ENCODE measurements around the gene DNAJC1. TPM values are rescaled to one million over a fixed set of nuclear protein-coding genes. Genes with fewer than 3 reads are reported as not detected.

DNAJC1 gene
- total and polyA plus RNA-seq, 2 of the 8 experiments (the other 6 are each of a cell fraction or from before 2014, with no cell fraction given), result 6.8 to 14.8 TPM

DNA sequence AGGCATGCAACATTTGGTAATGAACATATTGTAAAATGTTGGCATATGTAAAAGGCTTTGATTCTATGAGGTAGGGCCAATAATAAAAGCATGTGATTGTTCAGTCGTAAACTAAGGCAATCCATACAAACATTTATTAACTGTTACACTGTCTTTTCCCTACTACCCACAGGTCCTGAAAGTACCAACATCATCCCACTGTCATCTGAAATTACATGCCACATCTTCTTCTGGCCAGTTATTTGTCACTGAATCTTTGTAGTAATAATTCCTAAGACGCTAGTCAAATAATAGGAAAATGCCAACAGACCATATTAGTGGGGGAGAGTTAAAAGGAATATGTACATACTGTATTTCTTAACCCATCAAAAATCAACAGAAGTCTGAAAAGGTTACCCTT, 27.2 kb downstream of the DNAJC1 start (continued):
- TF ChIP-seq CHD7 (IDR thresholded peaks at IDR 0.05; ENCODE audit: insufficient replicate concordance, low read length), result no peak
- no peak for TF ChIP-seq SIN3A (conservative IDR thresholded peaks at IDR 0.05 in 1 of 2, IDR thresholded peaks at IDR 0.05 in 1 of 2; ENCODE audit: low read depth in 1 of 2, low read length in 2 of 2)
- TF ChIP-seq KDM5A (IDR thresholded peaks at IDR 0.05; ENCODE audit: low read length), result no peak
- TF ChIP-seq HDAC6 (IDR thresholded peaks at IDR 0.05; ENCODE audit: low read depth, low read length), result no peak
- TF ChIP-seq, protein P1, sequence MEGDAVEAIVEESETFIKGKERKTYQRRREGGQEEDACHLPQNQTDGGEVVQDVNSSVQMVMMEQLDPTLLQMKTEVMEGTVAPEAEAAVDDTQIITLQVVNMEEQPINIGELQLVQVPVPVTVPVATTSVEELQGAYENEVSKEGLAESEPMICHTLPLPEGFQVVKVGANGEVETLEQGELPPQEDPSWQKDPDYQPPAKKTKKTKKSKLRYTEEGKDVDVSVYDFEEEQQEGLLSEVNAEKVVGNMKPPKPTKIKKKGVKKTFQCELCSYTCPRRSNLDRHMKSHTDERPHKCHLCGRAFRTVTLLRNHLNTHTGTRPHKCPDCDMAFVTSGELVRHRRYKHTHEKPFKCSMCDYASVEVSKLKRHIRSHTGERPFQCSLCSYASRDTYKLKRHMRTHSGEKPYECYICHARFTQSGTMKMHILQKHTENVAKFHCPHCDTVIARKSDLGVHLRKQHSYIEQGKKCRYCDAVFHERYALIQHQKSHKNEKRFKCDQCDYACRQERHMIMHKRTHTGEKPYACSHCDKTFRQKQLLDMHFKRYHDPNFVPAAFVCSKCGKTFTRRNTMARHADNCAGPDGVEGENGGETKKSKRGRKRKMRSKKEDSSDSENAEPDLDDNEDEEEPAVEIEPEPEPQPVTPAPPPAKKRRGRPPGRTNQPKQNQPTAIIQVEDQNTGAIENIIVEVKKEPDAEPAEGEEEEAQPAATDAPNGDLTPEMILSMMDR (IDR thresholded peaks at IDR 0.05; ENCODE audit: control extremely low read depth in 1 of 3, insufficient read depth in 1 of 3, low read depth in 1 of 3, low read length in 3 of 3), result no peak
- TF ChIP-seq MAFK (IDR thresholded peaks at IDR 0.05; ENCODE audit: low read depth, low read length), result no peak
- TF ChIP-seq NRF1 (IDR thresholded peaks at IDR 0.05; ENCODE audit: low read depth, low read length), result no peak
- no peak for TF ChIP-seq SP1 (IDR thresholded peaks at IDR 0.05; ENCODE audit: low read depth, low read length)
